H1 (cell line): ENCODE measurements around the gene TEDC1. TPM values are rescaled to one million over a fixed set of nuclear protein-coding genes. Genes with fewer than 3 reads are reported as not detected.

Experiments used
- SIRT6 ChIP-seq: IDR thresholded peaks from one replicate; pipeline ENCODE4 v1.7.1; 2012; ENCODE audit warnings: low read length, inconsistent platforms
- polyA plus RNA-seq, 7 experiments: library from polyadenylated mRNA; depleted of rRNA in 3 of 7; stranded (reverse) in 5 of 7; unstranded in 2 of 7; fragments of >200 nt in 5 of 7; fragments of 200-250 nt in 2 of 7; gene quantifications; 1 replicate in 5 of 7; 2 replicates in 1 of 7; 4 replicates in 1 of 7; pipeline versions ENCODE4 v1.2.1 to v1.2.3, GENCODE V29; 2011 to 2013; ENCODE audit warnings: missing spikeins in 2 of 7, mixed read lengths in 2 of 7
- total RNA-seq: library from RNA; stranded (reverse); fragmentation: NEBNext Ultra II Directional; extraction: Animal tissue kit (Norgen Biotek cat#: 25700); gene quantifications from 2 replicates; pipeline ENCODE4 v1.2.1, GENCODE V29; 2021

Gene TEDC1
- total and polyA plus RNA-seq, 2 of the 8 experiments (the other 6 are each of a cell fraction or from before 2014, with no cell fraction given) = 5.6 to 14.8 TPM

- TF ChIP-seq SIRT6 = no peak
- TF ChIP-seq, all 59 proteins: peak for 0
Measured at GRCh38 chr14:105445901-105446845, 44.9 kb upstream of the TEDC1 start (continued).
